Osteocyte (in vitro differentiated cells): ENCODE data around the gene THAP8. TPM values are rescaled to one million over a fixed set of nuclear protein-coding genes. Genes with fewer than 3 reads are reported as not detected.

Experiments used
- DNase-seq: peaks from one replicate; pipeline ENCODE4 v3.0.0; 2021; ENCODE audit warnings: mixed read lengths; ENCODE audit not compliant: unreplicated experiment; ENCODE audit errors: extremely low spot score
- H3K27ac Mint-ChIP-seq: one replicate; pipeline ENCODE4 v1.8.0; 2021; ENCODE audit warnings: mild to moderate bottlenecking, mixed read lengths; ENCODE audit not compliant: unreplicated experiment
- H3K27me3 Mint-ChIP-seq: one replicate; pipeline ENCODE4 v1.8.0; 2021; ENCODE audit warnings: mixed read lengths; ENCODE audit not compliant: unreplicated experiment
- H3K36me3 Mint-ChIP-seq: one replicate; pipeline ENCODE4 v1.8.0; 2021; ENCODE audit warnings: mixed read lengths; ENCODE audit not compliant: unreplicated experiment
- H3K4me1 Mint-ChIP-seq: one replicate; pipeline ENCODE4 v1.8.0; 2021; ENCODE audit warnings: mixed read lengths; ENCODE audit not compliant: unreplicated experiment
- H3K4me3 Mint-ChIP-seq: one replicate; pipeline ENCODE4 v1.8.0; 2021; ENCODE audit warnings: mild to moderate bottlenecking, moderate library complexity, mixed read lengths; ENCODE audit not compliant: unreplicated experiment
- H3K9me3 Mint-ChIP-seq: one replicate; pipeline ENCODE4 v1.8.0; 2021; ENCODE audit warnings: mixed read lengths; ENCODE audit not compliant: unreplicated experiment
- CTCF ChIP-seq: fragments of 200-600 bp; sonication (generic); IDR thresholded peaks from 2 replicates; pipeline ENCODE4 v1.5.0; 2021; ENCODE audit warnings: antibody characterized with exemption, mild to moderate bottlenecking, moderate library complexity
- total RNA-seq: library from RNA; stranded (reverse); gene quantifications from 2 replicates; pipeline ENCODE4 v1.2.1, GENCODE V29; 2021

THAP8 gene
- total RNA-seq, 1 donor from 2014 or later = 8.0 TPM

DNA sequence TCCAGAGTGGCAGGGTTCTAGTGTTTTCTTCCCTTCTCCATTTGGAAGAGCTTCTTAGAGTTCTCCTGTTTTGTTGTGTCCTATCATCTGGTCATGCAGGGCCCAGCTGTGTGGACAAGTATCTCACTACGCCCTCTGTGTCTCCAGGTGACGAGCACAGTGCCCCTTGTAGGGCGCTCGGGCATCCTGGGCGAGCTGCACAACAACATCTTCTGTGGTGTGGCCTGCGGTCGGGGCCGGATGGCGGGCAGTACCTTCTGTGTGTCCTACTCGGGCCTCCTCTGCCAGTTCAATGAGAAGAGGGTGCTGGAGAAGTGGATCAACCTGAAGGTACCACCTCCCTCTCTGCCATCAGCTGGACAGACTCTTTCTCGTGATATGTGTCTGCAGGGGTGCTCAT is 13.6 kb upstream of the THAP8 start:
- Mint-ChIP-seq H3K27me3 (no peaks in the 10 kb centered on the region), H3K4me1 (peaks cover 6% of the 10 kb centered on the region), H3K36me3 (peaks cover 9% of the 10 kb centered on the region), H3K27ac (no peak overlapping the region), H3K4me3 (no peak overlapping the region), H3K9me3 (no peaks in the 10 kb centered on the region)
- no peak for TF ChIP-seq CTCF
- no peak for DNase-seq

GRCh38 chr19:36064826-36065225 is 10.7 kb upstream of the THAP8 start:
- no peak overlapping the region for H3K4me3 Mint-ChIP-seq
- no peak for DNase-seq
- H3K9me3 Mint-ChIP-seq = no peaks in the 10 kb centered on the region
- H3K36me3 Mint-ChIP-seq = peaks cover 5% of the 10 kb centered on the region
- H3K27me3 Mint-ChIP-seq = no peaks in the 10 kb centered on the region
- no peaks in the 10 kb centered on the region for H3K4me1 Mint-ChIP-seq
- no peak for TF ChIP-seq CTCF
- no peak overlapping the region for H3K27ac Mint-ChIP-seq

- Mint-ChIP-seq H3K4me3 (no peak overlapping the region), H3K27ac (no peak overlapping the region), H3K27me3 (no peaks in the 10 kb centered on the region), H3K9me3 (no peaks in the 10 kb centered on the region), H3K36me3 (peaks cover 2% of the 10 kb centered on the region), H3K4me1 (peaks cover under 1% of the 10 kb centered on the region)
- no peak for DNase-seq
- no peak for TF ChIP-seq CTCF
Observed at GRCh38 chr19:36061367-36061766, 7.3 kb upstream of the THAP8 start.

- no peaks in the 10 kb centered on the region for H3K27me3 Mint-ChIP-seq
- DNase-seq = no peak
- no peaks in the 10 kb centered on the region for H3K9me3 Mint-ChIP-seq
- peaks cover 7% of the 10 kb centered on the region for H3K4me1 Mint-ChIP-seq
- H3K27ac Mint-ChIP-seq = no peak overlapping the region
- H3K4me3 Mint-ChIP-seq = no peak overlapping the region
- peaks cover 2% of the 10 kb centered on the region for H3K36me3 Mint-ChIP-seq
- TF ChIP-seq CTCF = peak; percentile 61
Observed at GRCh38 chr19:36060430-36060829, 6.3 kb upstream of the THAP8 start.

- peaks cover 10% of the 10 kb centered on the region for H3K4me1 Mint-ChIP-seq
- no peaks in the 10 kb centered on the region for H3K36me3 Mint-ChIP-seq
- DNase-seq = no peak
Observed at GRCh38 chr19:36059180-36059910, 5.3 kb upstream of the THAP8 start.

More at GRCh38 chr19:36059180-36059910, 5.3 kb upstream of the THAP8 start:
- Mint-ChIP-seq H3K27me3 (no peaks in the 10 kb centered on the region), H3K27ac (no peak overlapping the region), H3K9me3 (no peaks in the 10 kb centered on the region), H3K4me3 (no peak overlapping the region)
- TF ChIP-seq CTCF = no peak
